Retina (tissue), 1 donor: ENCODE results near the gene MSX2.

Source experiments
- DNase-seq: peaks from one replicate; pipeline ENCODE4 v3.0.0-alpha.2; 2016

Gene MSX2

DNA sequence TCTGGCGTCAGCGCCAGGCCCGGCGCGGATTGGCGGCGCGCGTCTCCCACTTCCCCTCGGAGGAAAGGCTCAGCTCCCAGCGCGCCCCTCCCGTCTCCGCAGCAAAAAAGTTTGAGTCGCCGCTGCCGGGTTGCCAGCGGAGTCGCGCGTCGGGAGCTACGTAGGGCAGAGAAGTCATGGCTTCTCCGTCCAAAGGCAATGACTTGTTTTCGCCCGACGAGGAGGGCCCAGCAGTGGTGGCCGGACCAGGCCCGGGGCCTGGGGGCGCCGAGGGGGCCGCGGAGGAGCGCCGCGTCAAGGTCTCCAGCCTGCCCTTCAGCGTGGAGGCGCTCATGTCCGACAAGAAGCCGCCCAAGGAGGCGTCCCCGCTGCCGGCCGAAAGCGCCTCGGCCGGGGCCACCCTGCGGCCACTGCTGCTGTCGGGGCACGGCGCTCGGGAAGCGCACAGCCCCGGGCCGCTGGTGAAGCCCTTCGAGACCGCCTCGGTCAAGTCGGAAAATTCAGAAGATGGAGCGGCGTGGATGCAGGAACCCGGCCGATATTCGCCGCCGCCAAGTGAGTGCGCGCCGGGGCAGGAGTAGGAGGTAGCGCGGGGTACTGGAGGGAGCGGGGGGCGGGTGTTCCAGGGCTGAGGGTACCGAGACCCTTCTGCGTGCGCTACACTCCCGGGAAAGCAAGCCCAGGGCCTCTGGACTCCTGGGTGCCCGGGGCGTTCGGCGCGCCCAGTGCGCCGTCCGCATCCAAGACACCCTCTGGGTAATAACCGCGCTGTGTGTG is at the start of gene MSX2:
MSX2 (plus strand) TSS at position 99 of the 777 bp plus-strand sequence; CDS start at position 177, 78 bp downstream.
- DNase-seq = peak; percentile 93

DNA sequence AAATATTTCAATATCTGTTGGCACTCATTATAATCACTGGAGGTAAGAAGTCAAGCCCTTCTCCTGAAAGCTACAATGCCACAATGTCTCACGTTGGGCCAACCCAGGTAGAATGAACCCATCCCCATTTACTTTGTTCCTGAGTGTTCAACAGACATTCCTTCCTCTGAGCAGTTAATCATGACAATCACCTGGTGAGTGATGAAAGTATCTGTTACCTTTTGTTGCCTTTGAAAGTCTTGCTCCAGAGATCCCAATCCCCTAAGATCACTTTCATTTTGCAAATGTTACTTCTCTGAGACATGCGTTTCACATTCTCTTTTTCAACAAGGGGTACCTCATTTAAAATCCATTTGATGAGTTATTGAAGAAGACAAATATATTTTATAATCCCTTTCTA is 49.3 kb upstream of the MSX2 start:
- DNase-seq = no peak

DNA sequence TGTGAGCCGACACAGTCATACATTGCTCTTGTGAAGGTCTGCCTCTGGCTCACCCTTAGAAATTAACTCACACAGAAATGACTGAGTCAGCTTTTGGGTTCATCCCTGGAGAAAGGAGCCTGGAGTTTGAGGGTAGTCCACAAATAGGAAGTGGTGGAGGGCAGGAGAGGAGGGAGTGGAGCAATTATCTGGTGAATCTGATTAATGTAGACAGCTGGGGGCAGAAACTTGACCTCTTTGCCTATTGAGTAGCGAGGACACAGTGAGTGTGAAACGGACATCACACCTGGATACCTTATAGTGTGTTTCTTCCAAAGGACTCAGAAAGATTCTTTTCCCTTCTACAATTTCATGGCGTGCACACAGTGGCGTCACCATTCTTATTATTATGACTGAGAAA is 48.5 kb upstream of the MSX2 start:
- peak; percentile 54 for DNase-seq

DNA sequence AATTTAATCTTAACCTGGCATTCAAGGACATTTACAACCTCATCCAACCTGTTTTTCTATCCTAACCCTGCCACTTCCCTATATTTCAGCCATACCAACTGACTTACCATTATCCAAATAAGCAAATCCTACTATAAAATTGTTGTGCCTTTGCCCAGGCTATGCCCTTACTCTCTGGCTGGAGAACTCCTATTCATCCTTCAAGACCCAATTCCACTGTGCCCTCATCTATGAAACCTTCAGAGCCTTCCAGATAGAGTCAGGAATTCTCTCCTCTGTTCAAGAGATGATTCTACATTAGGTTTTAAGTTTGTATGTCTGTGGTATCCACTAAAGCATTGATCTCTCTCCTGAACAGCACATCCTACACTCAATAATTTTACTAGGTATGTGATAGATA is 46.3 kb upstream of the MSX2 start:
- DNase-seq = no peak

DNA sequence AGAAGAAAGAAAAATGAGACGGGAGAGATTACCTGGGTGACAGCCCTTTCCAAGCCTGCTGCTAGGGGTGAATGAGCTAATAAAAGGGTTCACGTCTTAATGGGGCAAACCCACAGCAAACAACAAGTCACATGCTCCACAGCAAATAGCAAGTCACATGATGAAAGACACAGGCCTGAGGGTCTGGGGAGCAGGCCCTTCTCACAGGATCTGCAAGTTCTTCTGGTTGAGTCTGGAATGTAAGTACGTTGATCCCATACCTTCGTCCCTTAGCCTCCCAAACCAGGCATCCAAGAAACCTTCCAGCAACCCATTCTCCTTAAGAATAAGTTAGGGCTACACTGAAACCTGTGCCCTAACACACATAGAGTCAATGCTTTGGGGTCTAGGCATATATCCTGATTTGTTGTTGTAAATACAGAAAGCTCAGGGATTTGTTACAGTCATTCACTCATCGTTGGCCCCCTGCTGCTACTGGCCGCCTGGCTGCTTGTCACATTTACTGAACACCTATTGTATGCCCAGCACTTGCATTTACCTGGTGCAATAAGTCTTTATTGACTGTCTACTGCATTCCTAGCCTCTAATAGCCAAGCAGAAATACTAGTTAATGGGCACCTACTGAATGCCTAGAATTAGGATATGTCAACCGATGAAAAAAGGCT is 43.3 kb upstream of the MSX2 start:
- no peak for DNase-seq

DNA sequence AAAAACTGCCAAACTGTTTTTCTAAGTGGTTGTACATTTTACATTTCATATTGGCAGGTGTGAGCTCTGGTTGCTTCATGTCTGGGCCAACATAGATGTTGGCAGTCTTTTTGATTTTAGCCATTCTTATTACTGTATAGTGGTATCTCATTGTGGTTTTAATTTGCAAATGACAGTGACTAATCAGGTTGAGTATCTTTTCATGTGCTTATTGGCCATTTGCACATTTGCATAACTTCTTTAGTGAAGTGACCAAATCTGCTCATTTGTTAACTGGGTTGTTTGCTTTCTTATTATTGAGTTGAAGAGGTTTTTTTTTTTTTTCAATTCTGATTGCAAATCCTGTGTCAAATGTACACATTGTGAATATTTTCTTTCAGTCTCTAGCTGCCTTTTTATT is 36.9 kb upstream of the MSX2 start:
- no peak for DNase-seq

DNA sequence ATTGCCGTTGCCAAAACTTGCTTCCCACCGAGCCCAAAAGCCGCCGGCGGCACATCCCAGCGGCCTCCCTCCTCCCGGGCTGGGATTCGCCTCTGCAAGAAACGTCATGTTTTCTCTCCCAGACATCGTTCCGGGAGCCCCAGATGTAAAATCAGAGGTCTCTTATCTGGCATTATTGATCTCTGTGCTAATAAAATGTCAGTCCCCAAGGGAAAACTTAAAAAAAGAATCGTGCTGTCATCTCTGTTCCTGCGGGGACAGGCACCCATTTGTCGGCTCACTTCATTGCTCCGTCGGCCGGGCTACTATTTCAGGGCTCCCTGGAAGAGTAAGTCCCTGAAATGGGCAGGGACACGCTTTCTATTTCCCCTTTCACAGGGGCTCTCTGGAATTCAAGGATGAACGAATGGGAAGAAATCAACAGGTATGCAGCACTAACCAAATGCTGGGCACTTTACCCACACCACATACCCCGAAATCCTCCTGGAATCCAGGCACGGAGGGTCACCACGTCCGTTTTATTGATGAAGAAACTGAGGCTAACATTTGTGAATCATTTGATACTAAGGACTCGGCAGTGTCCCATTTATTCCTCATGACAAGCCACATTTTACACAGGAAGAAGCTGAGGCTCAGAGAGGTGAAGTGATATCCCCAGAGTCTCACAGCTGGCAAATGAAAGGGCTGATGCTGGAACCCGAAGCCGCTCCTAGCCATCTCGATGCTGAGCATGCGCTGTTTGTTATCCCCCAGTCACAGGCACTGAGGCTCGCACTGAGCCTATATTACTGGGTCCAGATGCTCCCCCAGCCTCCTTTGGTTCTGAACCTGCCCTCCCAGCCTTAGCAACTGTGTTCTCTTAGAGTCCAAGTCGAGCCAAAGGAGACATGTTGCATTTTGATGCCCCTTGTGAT is 35.7 kb upstream of the MSX2 start:
- DNase-seq = peak; percentile 67

DNA sequence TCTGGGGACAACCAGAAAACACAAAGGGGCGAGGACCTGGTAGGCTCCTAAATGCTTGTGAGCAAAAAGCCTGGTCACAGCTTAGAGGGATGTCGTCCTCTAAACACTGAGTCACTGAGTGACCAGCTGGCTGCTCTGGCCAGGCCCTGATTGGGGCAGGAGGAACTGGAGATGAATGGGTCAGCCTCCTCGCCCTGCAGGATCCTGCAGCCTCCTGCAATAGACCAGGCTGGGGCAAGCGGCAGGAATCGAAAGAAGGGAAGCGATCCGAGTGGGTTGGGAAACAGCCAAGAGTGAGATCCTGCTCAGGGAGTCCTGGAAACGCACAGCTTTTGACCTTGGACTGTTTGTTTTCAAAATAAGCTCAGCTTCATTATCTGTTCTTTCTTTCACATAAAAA is 34.1 kb upstream of the MSX2 start:
- DNase-seq = peak; percentile 44

DNA sequence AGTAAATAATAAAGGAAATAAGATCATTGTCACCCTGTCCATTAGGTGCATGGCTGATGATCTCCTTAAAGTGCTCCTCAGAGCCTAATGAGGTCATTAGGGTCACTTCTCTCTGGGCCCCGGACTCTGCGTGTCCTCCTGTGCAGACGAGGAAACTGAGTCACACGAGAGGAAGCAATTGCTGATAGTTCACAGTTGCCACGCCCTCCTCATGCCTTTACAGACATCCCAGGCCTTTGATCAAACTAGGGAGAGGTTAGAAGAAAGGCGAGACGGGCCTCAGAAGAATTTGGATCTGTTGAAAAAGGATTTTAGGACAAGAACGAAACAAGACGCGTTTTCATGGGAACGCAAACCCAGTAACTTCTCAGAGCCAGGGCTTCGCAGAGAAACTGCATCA is 32.0 kb upstream of the MSX2 start:
- peak; percentile 21 for DNase-seq

DNA sequence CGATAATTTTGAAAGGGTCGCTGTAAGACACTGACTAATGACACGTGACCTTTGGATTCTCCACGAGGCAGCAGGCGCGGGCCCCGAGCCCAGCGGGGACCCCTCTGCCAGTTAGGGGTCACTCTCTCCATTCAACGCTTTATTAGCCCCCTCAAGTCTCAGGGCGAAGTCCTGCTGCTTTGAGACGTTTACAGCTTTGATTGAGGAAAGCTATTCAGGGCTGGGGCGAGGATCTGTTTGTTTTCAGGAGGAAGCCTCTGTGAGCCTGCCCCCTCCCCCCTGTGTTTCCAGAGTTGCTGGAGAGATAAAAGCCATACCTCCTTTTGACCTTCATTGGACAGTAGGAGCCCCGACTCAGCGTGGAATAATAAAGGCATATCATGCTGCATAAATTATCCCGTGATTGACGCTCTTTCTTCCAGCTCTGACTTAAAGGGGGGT is 31.4 kb upstream of the MSX2 start:
- DNase-seq = peak; percentile 67

DNA sequence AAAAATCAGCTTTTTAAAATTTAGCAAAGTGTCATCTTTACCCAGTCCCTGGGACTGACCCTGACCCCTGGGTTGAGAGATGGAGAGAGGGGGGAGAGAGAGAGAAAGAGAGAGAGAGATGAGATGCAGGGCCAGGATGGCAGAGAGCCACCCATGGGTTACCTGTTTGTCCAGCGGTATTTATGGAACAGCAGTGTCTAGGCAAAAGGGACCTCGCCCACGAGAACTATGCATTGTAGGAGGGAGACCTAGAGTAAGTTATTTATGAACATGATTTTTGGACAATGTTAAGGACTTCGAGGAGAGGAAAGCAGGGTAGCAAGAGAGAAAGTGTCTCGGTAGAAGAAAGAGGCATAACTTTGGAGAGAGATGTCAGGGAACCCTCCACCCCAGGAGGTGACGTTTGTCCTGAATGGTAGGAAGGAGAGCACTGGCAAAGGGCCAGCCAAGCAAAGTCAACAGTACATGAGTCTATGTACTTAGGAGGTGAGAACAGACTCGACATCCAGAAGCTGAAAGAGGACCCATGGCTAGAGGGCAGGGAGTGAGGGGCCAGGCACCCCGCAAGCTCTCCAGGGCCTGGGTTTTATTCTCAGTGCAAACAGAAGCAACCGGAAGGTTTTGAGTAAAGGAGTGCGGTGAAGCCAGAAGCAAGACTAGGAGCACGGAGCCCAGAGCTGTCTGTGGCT is 30.5 kb upstream of the MSX2 start:
- peak; percentile 24 for DNase-seq

DNA sequence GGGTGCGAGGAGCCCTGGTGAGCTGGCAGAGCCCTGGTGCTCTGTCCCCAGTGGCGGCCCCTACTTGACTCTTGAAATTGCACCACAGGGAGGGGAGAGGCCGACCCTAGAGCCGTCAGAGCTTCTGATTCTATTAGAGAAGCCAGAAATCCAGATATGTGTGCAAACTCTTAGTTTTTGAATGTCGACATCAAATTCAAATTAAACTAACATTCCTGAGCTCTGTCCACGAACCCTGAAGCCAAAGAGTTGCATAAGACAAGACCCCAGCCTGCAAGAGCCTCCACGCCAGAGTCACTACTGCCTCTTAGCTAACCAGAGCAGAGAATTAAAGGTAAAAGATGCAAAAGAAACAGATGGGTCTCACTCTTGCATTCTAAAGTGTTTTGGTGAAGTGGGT is 29.8 kb upstream of the MSX2 start:
- peak; percentile 34 for DNase-seq

DNA sequence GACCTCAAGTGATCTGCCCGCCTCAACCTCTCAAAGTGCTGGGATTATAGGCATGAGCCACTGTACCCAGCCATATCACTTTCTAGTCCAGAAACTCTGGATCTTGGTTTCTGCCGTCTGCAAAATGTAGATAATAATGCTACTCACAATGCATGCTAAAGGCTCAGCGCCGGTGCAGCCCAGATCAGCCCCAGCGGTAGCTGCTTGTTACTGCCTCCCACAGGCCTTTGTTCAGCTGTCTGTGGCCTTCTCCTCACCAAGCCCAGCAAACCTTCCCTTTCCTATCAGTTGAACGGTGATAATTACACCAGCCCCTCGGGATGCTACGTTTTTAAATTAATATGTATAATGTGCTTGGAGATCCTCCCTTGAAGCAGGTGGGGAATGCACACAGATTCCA is 26.2 kb upstream of the MSX2 start:
- no peak for DNase-seq

DNA sequence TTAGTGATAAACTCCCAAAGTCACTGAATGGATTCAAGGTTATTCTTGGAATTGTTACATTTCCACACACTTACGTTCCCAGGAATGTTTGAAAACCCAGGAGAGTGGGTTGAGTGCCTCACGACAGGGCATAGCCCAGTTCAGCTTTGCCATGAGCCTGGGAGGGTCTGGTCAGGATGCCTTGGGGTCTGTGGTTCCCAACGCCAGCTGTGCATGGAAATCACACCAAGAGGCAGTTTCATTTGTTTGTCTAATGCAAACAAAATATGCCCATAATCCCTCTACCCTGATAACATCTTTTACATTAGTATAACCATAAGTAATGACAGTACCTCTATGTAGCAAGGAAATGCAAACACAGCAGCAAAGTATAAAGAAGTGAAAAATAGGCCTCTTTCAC is 25.3 kb upstream of the MSX2 start:
- no peak for DNase-seq

DNA sequence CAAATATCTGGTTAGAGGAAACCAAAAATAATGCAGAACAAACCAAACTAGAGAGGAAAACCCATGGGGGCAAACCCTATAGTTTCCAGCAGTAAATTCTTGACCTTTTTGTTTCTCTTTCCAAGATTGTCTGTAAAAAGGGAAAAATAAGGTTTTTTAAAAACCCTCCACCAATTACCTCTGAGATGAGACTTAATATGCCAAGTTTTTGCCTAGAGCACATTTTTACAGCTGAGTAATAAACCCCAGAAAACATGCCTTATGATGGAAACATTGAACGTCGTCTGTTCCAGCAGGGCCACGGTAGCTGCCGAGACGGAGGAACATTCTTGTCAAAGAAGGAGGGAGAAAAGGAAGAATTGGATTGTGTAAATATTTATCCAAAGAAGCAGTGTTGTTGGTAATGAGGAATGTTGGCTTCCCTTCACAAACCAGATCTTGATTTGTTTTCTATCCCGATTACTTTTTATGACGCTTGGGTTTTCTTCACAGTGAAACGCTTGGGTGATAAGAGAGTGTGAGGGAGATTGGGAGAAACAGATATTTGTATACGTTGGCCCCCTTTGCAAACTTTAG is 17.3 kb upstream of the MSX2 start:
- no peak for DNase-seq

DNA sequence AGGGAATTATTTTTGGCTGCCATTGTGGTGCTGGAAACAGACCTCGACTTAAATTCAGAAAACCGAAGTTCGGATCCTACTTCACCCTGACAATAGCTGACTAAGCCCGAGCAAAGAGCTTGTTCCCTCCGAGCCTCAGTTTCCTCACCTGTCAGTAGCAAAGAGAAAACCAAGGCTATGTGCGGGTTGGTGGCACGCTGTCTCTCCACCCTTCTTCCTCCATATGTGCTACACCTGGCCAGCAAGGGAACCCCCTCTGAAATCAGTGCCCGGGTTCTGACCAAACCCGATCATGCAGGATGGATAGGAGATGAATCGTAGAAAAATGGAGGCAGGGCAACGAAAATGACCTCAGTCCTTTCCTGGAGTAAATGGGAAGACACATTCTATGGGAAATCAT is 16.7 kb upstream of the MSX2 start:
- DNase-seq = no peak

DNA sequence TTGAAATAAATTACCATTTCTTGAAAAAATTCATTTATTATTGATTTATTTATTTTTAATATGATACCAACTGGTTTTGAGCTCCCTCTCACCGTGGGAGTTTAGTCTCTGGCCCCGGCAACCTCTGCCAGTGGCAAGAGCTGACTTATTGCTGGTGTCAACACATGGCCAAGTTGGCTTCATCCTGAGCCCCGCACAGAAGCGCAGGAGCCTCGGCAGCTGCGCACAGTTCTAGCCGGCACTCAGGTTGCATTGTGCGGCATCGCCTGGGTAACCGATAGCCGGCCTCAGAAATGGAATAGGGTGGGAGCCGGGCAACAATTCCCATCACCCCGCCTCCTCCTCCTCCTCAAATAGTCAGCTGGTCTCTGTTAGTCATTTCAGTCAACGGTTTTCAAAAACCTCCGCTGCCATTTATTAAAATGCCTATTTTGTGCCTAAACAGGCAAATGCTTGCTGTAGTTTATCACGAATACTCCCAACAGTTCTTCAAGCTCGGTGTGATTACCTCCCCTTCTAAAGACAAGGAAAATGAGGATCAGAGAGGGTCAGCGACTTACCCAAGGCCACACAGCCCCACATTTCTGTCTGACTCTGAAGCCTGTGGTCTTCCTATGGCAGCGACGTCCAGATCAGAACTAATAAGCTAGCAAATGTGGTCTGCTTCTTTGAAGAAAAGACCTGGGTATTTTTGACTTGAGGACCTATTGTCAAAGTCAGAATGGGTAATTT is 15.7 kb upstream of the MSX2 start:
- no peak for DNase-seq

DNA sequence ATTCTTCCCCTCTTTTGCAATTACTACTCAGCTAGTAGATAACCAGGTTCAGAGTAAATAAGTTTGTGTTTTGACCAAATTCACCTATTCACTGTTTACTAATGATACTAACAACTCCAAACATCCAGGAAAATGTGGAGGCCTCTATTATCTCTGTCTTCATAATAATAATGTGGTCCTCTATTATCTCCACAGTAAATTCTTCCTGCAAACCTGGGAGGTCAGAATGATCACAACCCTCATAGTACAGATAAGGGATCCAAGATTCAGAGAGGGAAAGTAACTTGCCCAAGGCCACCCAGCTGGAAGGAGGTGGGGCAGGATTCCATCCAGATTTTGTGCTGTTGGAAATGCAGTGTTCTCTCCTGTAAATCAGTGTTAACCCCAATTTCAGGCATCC is 9.6 kb upstream of the MSX2 start:
- no peak for DNase-seq

DNA sequence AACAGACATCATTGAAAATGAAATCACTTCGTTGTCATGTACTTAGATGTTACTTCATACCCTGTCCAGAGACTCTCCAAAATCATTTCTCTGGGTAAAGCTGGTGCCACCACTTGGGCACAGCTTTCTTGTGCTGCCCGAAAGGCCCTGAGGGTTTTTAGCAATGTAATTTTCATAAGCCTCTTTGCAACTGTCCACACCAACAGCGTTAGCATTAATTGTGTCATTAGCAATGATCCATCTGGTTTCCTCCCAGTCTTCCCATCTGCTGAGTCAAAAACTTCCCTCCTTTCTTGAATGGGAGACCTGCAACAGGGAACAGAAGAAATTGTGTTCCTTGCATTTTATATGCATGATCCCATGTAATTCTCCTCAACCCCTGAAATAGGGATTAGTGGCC is 8.6 kb upstream of the MSX2 start:
- DNase-seq = no peak

DNA sequence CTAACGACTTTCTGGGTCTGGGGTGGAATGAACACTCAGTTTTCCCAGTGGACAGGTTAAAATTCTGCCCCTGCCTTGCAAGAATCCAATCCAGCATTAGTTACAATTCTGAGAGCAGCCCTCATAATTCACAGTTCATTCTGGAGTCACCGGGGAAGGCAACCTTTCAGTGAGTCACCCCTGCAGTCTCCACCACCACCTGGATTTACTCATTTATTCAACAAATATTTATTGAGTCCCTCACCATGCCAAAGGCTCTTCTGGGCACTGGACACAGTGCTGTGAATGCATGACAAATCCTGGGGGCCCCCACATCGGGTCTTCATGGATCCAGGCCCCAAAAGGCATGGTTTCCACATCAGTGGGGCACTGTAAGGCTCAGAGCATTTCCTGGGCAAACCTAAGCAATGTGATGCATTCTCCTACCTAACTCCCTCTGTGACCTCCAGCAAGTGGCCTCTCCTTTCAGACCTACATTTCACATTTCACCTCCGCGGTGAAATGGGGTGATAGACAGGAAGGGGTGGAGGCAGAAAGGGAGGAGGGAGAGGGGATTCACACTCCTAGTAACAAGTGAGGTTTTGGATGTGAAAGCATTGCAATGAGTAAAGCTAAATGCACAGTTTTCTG is 6.4 kb upstream of the MSX2 start:
- no peak for DNase-seq

DNA sequence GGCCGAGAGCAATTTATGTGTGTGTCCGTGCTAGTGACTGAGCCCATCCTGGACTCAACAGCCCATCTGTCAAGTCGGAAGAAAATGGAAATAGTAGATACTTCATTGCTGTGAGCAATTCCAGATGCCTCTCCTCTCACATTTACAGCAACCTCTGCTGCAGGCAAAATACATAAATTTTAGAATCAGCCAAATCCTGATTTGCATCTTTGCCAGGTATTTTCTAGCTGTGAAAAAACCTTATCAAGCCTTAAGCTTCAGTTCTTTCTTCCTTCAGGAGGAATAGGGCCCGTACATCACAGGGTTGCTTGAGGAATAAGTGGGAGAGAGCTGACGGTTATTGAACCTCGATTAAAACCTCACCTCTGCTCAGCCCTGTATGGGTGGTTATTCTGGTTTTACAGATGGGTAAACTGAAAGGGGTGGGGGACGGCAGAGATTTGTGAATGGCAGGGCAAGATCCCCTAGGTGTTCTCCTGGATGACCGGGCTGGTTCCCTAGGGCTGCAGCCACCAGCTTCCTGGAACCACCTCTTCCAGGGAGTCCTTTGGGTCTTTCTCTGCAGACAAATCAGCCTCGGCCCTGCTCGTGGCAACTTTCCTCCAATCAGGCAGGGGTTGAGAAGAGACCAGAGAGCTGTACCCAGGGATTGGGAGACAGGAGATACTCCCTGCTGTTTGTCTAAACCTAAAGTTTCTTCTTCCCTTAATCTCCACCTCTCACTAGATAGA is 5.3 kb upstream of the MSX2 start:
- DNase-seq = no peak
